GM12872 (cell line): Measurements from ENCODE around the gene MRPL14.

Experiments
- CTCF ChIP-seq: IDR thresholded peaks from 3 replicates; pipeline ENCODE4 v1.5.1; 2011; ENCODE audit warnings: low read depth, mild to moderate bottlenecking, low read length, moderate library complexity; ENCODE audit not compliant: insufficient read depth

The MRPL14 gene

GRCh38 chr6:44148306-44148705 lies 21.1 kb upstream of the MRPL14 start:
- TF ChIP-seq CTCF: no peak

- TF ChIP-seq CTCF: no peak
These were observed 20.0 kb upstream of the MRPL14 start for GRCh38 chr6:44147256-44147655.

- no peak for TF ChIP-seq CTCF
These were observed 19.4 kb upstream of the MRPL14 start for GRCh38 chr6:44146685-44147084.

GRCh38 chr6:44145839-44146238 lies 18.6 kb upstream of the MRPL14 start:
- TF ChIP-seq CTCF: no peak

GRCh38 chr6:44143731-44144130 lies 16.5 kb upstream of the MRPL14 start:
- TF ChIP-seq CTCF: no peak

- TF ChIP-seq CTCF: no peak
These were observed 15.6 kb upstream of the MRPL14 start for GRCh38 chr6:44142835-44143234.

- no peak for TF ChIP-seq CTCF
These were observed 12.1 kb upstream of the MRPL14 start for GRCh38 chr6:44139351-44139743.
